ENCODE measurements around the gene ARHGAP44. TPM values are rescaled to one million over a fixed set of nuclear protein-coding genes. Genes with fewer than 3 reads are reported as not detected.

ARHGAP44 gene
- polyA plus RNA-seq, 1 donor (not counting 4 experiments of a cell fraction or from before 2014, with no cell fraction given), result 2.2 TPM

DNA sequence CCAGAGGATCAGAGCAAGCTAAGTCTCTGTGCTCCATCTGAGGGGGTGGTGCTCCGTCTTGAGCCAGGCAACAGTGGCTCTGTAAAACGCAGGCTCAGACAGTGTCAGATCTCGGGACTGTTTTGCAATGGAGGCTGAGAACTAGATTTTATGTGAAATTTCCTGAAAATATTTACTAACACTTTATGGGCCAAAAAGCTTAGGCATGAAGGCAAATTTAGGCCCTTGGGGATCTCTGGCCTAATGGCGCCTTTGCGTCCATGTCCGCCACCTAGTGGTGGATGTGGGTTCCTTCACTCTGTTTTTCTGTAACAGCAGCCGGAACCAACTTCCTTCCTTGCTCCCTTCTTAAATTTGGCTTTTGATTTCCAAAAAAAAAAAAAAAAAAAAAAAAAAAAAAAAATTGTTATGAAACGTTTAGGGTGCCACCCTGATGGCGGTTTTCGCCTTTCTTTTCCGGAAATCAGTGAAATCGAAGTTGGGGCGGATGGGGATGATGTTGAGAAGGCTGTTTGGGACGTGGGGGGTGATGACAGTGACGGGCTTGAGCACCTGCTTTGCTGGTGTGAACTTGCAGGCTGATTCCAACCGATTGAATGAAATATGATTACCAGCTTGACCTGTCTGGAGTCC is 242.5 kb downstream of the ARHGAP44 start:
- Histone ChIP-seq H3K27ac (ENCODE audit: control insufficient read depth, insufficient read depth, low read length) (no peak overlapping the region), H3K9me3 (ENCODE audit: control insufficient read depth, low read depth, low read length) (no peaks in the 10 kb centered on the region), H3K9ac (ENCODE audit: control insufficient read depth, extremely low read depth, insufficient read depth, low read length) (no peak overlapping the region), H3K4me3 (ENCODE audit: control insufficient read depth in 2 of 3, extremely low read depth in 1 of 3, insufficient read depth in 2 of 3, low read depth in 1 of 3, low read length in 3 of 3) (no peak overlapping the region), H3K9me1 (ENCODE audit: control insufficient read depth, extremely low read depth, insufficient read depth, low read length) (no peaks in the 10 kb centered on the region), H3K36me3 (ENCODE audit: control insufficient read depth in 2 of 2, extremely low read depth in 1 of 2, insufficient read depth in 2 of 2, low read length in 2 of 2) (no peaks in the 10 kb centered on the region), H2AFZ (ENCODE audit: control insufficient read depth, low read length) (no peak overlapping the region), H3K79me2 (ENCODE audit: control insufficient read depth, insufficient read depth, low read length) (no peaks in the 10 kb centered on the region), H3K4me1 (ENCODE audit: control insufficient read depth, extremely low read depth, insufficient read depth, low read length) (no peaks in the 10 kb centered on the region), H4K20me1 (ENCODE audit: control insufficient read depth, extremely low read depth, insufficient read depth, low read length) (no peaks in the 10 kb centered on the region), H3K4me2 (ENCODE audit: control insufficient read depth, extremely low read depth, insufficient read depth, low read depth, low read length) (no peak overlapping the region), H3K27me3 (ENCODE audit: control insufficient read depth, extremely low read depth, insufficient read depth, low read length) (no peaks in the 10 kb centered on the region)
- FAIRE-seq (no peak), DNase-seq (ENCODE audit: low read depth, low spot score) (peak; percentile 5)
- TF ChIP-seq EZH2 (IDR thresholded peaks at IDR 0.05; ENCODE audit: low read length), result no peak
- TF ChIP-seq, protein P1, sequence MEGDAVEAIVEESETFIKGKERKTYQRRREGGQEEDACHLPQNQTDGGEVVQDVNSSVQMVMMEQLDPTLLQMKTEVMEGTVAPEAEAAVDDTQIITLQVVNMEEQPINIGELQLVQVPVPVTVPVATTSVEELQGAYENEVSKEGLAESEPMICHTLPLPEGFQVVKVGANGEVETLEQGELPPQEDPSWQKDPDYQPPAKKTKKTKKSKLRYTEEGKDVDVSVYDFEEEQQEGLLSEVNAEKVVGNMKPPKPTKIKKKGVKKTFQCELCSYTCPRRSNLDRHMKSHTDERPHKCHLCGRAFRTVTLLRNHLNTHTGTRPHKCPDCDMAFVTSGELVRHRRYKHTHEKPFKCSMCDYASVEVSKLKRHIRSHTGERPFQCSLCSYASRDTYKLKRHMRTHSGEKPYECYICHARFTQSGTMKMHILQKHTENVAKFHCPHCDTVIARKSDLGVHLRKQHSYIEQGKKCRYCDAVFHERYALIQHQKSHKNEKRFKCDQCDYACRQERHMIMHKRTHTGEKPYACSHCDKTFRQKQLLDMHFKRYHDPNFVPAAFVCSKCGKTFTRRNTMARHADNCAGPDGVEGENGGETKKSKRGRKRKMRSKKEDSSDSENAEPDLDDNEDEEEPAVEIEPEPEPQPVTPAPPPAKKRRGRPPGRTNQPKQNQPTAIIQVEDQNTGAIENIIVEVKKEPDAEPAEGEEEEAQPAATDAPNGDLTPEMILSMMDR (optimal IDR thresholded peaks at IDR 0.05 in 1 of 3, IDR thresholded peaks at IDR 0.05 in 1 of 3, conservative IDR thresholded peaks at IDR 0.05 in 1 of 3; ENCODE audit: extremely low read depth in 1 of 3, insufficient read depth in 2 of 3, low read length in 3 of 3), result peak; percentile 74 to 82 (median 80)
- dilution Hi-C loops (cut with MboI; ENCODE audit: extremely low pct_ligation_motif_present, low sequenced_read_pairs), result no loop called here

- Histone ChIP-seq H4K20me1 (ENCODE audit: control insufficient read depth, extremely low read depth, insufficient read depth, low read length) (no peaks in the 10 kb centered on the region), H3K9ac (ENCODE audit: control insufficient read depth, extremely low read depth, insufficient read depth, low read length) (no peak overlapping the region), H3K4me2 (ENCODE audit: control insufficient read depth, extremely low read depth, insufficient read depth, low read depth, low read length) (no peak overlapping the region), H3K27ac (ENCODE audit: control insufficient read depth, insufficient read depth, low read length) (no peak overlapping the region), H3K36me3 (ENCODE audit: control insufficient read depth in 2 of 2, extremely low read depth in 1 of 2, insufficient read depth in 2 of 2, low read length in 2 of 2) (no peaks in the 10 kb centered on the region), H3K4me3 (ENCODE audit: control insufficient read depth in 2 of 3, extremely low read depth in 1 of 3, insufficient read depth in 2 of 3, low read depth in 1 of 3, low read length in 3 of 3) (no peak overlapping the region), H3K9me1 (ENCODE audit: control insufficient read depth, extremely low read depth, insufficient read depth, low read length) (no peaks in the 10 kb centered on the region), H3K79me2 (ENCODE audit: control insufficient read depth, insufficient read depth, low read length) (no peaks in the 10 kb centered on the region), H2AFZ (ENCODE audit: control insufficient read depth, low read length) (no peak overlapping the region), H3K27me3 (ENCODE audit: control insufficient read depth, extremely low read depth, insufficient read depth, low read length) (no peaks in the 10 kb centered on the region), H3K4me1 (ENCODE audit: control insufficient read depth, extremely low read depth, insufficient read depth, low read length) (no peaks in the 10 kb centered on the region), H3K9me3 (ENCODE audit: control insufficient read depth, low read depth, low read length) (no peaks in the 10 kb centered on the region)
- no peak for TF ChIP-seq EZH2 (IDR thresholded peaks at IDR 0.05; ENCODE audit: low read length)
- TF ChIP-seq, protein P1 (optimal IDR thresholded peaks at IDR 0.05 in 1 of 3, IDR thresholded peaks at IDR 0.05 in 1 of 3, conservative IDR thresholded peaks at IDR 0.05 in 1 of 3; ENCODE audit: extremely low read depth in 1 of 3, insufficient read depth in 2 of 3, low read length in 3 of 3), result no peak
- dilution Hi-C loops (cut with MboI; ENCODE audit: extremely low pct_ligation_motif_present, low sequenced_read_pairs), result no loop called here
- DNase-seq (ENCODE audit: low read depth, low spot score) (no peak), FAIRE-seq (no peak)
Observed at GRCh38 chr17:13035420-13035819, 246.1 kb downstream of the ARHGAP44 start.
